NB4 (cell line): Measurements from ENCODE around the gene TUBGCP3.

Source experiments
- CTCF ChIP-seq: IDR thresholded peaks from one replicate; pipeline ENCODE4 v1.5.1; 2012; ENCODE audit warnings: low read depth, low read length
- MAX ChIP-seq: IDR thresholded peaks from 2 replicates; pipeline ENCODE4 v1.6.1; 2011; ENCODE audit warnings: low read depth, low read length
- MYC ChIP-seq: IDR thresholded peaks from 2 replicates; pipeline ENCODE4 v1.6.1; 2011; ENCODE audit warnings: low read depth, low read length
- POLR2A ChIP-seq: IDR thresholded peaks from 2 replicates; pipeline ENCODE4 v1.6.1; 2011; ENCODE audit warnings: mild to moderate bottlenecking; ENCODE audit not compliant: insufficient read length; ENCODE audit errors: extremely low read depth

GRCh38 chr13:112466132-112467058, 121.6 kb downstream of the TUBGCP3 start:
- TF ChIP-seq CTCF (no peak), POLR2A (no peak), MYC (no peak), MAX (no peak)
